Adrenal gland (tissue), 12 donors: ENCODE results near the gene TEDC1. TPM values are rescaled to one million over a fixed set of nuclear protein-coding genes. Genes with fewer than 3 reads are reported as not detected.

Experiments
- DNase-seq, 7 donors: peaks; one replicate each; pipeline ENCODE4 v3.0.0-alpha.2; 2019 to 2020
- H3K27ac ChIP-seq, 5 donors: fragments of 200-600 bp; sonication (generic) in 4 of 5; 1 replicate in 3 of 5; 2 replicates in 2 of 5; pipeline versions ENCODE4 v1.5.1 to v1.8.0; 2016 to 2020; ENCODE audit warnings: mild to moderate bottlenecking in 1 of 5
- H3K27me3 ChIP-seq: fragments of 200-600 bp; 2 replicates; pipeline ENCODE4 v1.8.0; 2021
- H3K36me3 ChIP-seq, 2 donors: fragments of 200-600 bp; replicated peaks in 1 of 2; 1 replicate in 1 of 2; 2 replicates in 1 of 2; pipeline versions ENCODE4 v1.5.1 to v1.8.0; 2018 to 2022
- H3K4me1 ChIP-seq, 2 donors: fragments of 200-600 bp; replicated peaks in 1 of 2; 1 replicate in 1 of 2; 2 replicates in 1 of 2; pipeline versions ENCODE4 v1.5.1 to v1.8.0; 2018 to 2021
- H3K4me3 ChIP-seq, 4 donors: fragments of 200-600 bp; sonication (generic) in 3 of 4; one replicate each; pipeline ENCODE4 v1.5.1; 2016 to 2018
- H3K9me3 ChIP-seq, 3 donors: fragments of 200-600 bp; sonication (generic) in 1 of 3; replicated peaks in 1 of 3; 1 replicate in 2 of 3; 2 replicates in 1 of 3; pipeline versions ENCODE4 v1.5.1 to v1.8.0; 2016 to 2021
- POLR2A ChIP-seq, 2 donors: fragments of 450-650 bp; IDR thresholded peaks; one replicate each; pipeline ENCODE4 v1.6.1; 2017; ENCODE audit warnings: antibody characterized with exemption in 2 of 2, mild to moderate bottlenecking in 2 of 2, moderate library complexity in 1 of 2
- WGBS, 4 donors: extraction: QIAGEN DNeasy Blood & Tissue Kit in 2 of 4; methylation state at CpG; one replicate each; pipeline versions ENCODE4 v1.1.5 to v1.1.7; 2013 to 2017; 5-methylcytosine and 5-hydroxymethylcytosine counted together
- intact Hi-C, 2 donors: fragments of 100-400 bp; cut with DNase I; formaldehyde crosslinking; loops; one replicate each; pipeline versions ENCODE4 v1.14.1 to v1.15.0; 2022 to 2023
- polyA plus RNA-seq, 3 donors: library from polyadenylated mRNA; stranded (reverse); fragments of 200-250 nt in 2 of 3; fragments of 350-450 nt in 1 of 3; fragmentation: Illumina TruSeq in 1 of 3; extraction: RNeasy Lipid Tissue Mini Kit (QIAGEN cat#74804) in 1 of 3; gene quantifications; one replicate each; pipeline ENCODE4 v1.2.3, GENCODE V29; 2013 to 2014
- total RNA-seq, 9 donors: library from RNA; depleted of rRNA in 4 of 9; stranded (reverse); fragments of >200 nt in 4 of 9; fragments of 120-200 nt in 1 of 9; fragmentation: NEBNext Ultra II Directional in 1 of 9; extraction: Animal tissue kit (Norgen Biotek cat#: 25700) in 1 of 9; gene quantifications; one replicate each; pipeline versions ENCODE4 v1.1.0 to v1.2.4, GENCODE V29; 2013 to 2023
- TF ChIP-seq, protein P1 (sequence below), 6 experiments: fragments of 450-650 bp in 4 of 6; fragments of 200-600 bp in 2 of 6; sonication (generic) in 1 of 6; IDR thresholded peaks; 1 replicate in 5 of 6; 2 replicates in 1 of 6; pipeline versions ENCODE4 v1.5.1 to v1.8.0; 2016 to 2021; ENCODE audit warnings: antibody characterized with exemption in 6 of 6, mild to moderate bottlenecking in 2 of 6, moderate library complexity in 1 of 6
- donor health status: healthy with polysubstance abuse.
- donor health status: Bipolar disorder and iron deficiency.
- donor health status: DM: yes; HTN: yes; CAD: no.
- donor health status: DM: no; HTN: no; CAD: no.
- donor health status: DM: no; HTN: no; CAD: no.
- donor health status: DM: yes; HTN: yes; CAD: no.

The TEDC1 gene
- total and polyA plus RNA-seq, 12 donors: 0.24 to 19.1 (median 3.4) TPM

DNA sequence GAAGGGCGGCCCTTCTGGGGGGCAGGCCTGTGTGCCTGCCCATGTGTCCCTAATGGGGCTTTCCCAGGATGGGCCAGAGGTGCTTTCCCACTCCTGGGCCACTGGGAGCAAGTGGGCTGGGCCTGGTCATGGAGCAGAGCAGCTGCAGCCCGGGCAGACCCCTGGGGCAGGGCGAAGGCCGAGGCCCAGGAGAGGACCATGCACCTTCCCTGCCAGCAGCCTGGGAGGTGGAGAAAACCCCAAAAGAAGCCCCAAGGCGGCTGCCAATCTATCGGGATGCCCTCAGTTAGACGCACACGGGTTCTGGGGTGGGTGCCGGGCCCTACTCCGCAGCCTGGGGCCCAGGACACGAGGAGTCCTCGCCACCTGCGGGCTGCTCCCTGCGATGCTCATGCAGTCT, 32.5 kb upstream of the TEDC1 start:
- peaks cover 0 to 67% of the 10 kb centered on the region in 2 donors for H3K36me3 ChIP-seq
- H3K9me3 ChIP-seq: no peaks in the 10 kb centered on the region
- no peak for TF ChIP-seq POLR2A (IDR thresholded peaks at IDR 0.05)
- TF ChIP-seq, protein P1, sequence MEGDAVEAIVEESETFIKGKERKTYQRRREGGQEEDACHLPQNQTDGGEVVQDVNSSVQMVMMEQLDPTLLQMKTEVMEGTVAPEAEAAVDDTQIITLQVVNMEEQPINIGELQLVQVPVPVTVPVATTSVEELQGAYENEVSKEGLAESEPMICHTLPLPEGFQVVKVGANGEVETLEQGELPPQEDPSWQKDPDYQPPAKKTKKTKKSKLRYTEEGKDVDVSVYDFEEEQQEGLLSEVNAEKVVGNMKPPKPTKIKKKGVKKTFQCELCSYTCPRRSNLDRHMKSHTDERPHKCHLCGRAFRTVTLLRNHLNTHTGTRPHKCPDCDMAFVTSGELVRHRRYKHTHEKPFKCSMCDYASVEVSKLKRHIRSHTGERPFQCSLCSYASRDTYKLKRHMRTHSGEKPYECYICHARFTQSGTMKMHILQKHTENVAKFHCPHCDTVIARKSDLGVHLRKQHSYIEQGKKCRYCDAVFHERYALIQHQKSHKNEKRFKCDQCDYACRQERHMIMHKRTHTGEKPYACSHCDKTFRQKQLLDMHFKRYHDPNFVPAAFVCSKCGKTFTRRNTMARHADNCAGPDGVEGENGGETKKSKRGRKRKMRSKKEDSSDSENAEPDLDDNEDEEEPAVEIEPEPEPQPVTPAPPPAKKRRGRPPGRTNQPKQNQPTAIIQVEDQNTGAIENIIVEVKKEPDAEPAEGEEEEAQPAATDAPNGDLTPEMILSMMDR (IDR thresholded peaks at IDR 0.05): no peak
- no peaks in the 10 kb centered on the region for H3K27me3 ChIP-seq
- intact Hi-C loops: no loop called here
- no peak for DNase-seq
- no peaks in the 10 kb centered on the region for H3K4me1 ChIP-seq
- 82 to 91% (median 89%) methylated on average over 10 to 14 of the region's 14 CpGs; no CpG with 5 or more reads in 1 of the 4 donors for WGBS, 4 donors
- no peak overlapping the region for H3K27ac ChIP-seq
- no peak overlapping the region for H3K4me3 ChIP-seq

DNA sequence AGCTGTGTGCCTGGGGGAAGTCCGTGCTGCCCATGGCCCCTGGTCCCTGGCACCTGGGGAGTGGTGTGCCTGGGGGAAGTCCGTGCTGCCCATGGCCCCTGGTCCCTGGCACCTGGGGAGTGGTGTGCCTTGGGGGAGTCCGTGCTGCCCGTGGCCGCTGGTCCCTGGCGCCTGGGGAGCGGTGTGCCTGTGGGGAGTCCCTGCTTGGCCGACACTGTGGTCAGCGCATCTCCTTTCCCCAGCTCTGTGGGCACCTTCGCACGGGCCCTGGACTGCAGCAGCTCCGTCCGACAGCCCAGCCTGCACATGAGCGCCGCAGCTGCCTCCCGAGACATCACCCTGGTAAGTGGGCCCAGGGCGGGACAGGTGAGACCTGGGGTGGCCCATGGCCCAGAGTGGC, 30.9 kb upstream of the TEDC1 start:
- Histone ChIP-seq H3K9me3 (no peaks in the 10 kb centered on the region), H3K27me3 (no peaks in the 10 kb centered on the region), H3K27ac (no peak overlapping the region), H3K4me3 (no peak overlapping the region), H3K36me3 (peaks cover 0 to 66% of the 10 kb centered on the region in 2 donors), H3K4me1 (no peaks in the 10 kb centered on the region)
- WGBS, 4 donors: 94 to 95% (median 95%) methylated on average over 8 to 17 of the region's 17 CpGs
- intact Hi-C loops: no loop called here
- TF ChIP-seq, protein P1 (IDR thresholded peaks at IDR 0.05): no peak
- no peak for TF ChIP-seq POLR2A (IDR thresholded peaks at IDR 0.05)
- DNase-seq: no peak

DNA sequence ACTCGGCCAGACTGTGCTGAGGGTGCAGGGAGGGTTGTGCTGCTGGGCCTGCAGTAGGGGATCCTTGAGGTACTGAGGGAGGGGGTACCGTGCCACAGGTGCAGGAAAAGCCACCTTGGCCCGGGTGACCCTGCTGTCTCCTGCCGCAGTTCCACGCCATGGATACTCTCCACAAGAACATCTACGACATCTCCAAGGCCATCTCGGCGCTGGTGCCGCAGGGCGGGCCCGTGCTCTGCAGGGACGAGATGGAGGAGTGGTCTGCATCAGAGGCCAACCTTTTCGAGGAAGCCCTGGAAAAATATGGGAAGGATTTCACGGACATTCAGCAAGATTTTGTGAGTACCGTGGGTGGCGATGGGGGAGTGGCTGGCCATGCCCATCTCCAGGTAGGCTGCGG, 30.4 kb upstream of the TEDC1 start:
- Histone ChIP-seq H3K9me3 (no peaks in the 10 kb centered on the region), H3K36me3 (peaks cover 0 to 66% of the 10 kb centered on the region in 2 donors), H3K4me3 (no peak overlapping the region), H3K27ac (no peak overlapping the region), H3K4me1 (no peaks in the 10 kb centered on the region), H3K27me3 (no peaks in the 10 kb centered on the region)
- DNase-seq: no peak
- intact Hi-C loops: no loop called here
- WGBS, 4 donors: 88 to 94% (median 92%) methylated on average over 16 to 17 of the region's 17 CpGs
- TF ChIP-seq, protein P1 (IDR thresholded peaks at IDR 0.05): no peak
- no peak for TF ChIP-seq POLR2A (IDR thresholded peaks at IDR 0.05)

DNA sequence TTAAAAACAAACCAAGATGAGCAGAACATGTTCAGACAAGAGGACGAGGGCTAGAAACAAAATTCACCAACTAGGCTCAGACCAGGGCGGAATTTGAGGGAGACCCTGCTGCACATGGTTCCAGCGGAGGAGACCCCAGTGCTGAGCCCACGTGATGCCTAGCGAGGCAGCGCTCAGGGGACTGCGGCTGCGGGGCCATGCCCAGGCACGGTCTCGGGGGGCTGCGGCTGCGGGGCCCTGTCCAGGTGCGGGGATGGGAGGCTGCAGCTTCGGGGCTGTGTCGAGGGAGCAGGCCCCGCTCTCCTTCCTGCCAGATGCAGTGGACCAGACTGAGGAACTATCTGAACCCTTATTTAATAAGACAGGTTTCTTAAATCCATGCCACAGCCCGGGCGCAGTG, 29.1 kb upstream of the TEDC1 start:
- no peak for DNase-seq
- intact Hi-C loops: no loop called here
- WGBS, 4 donors: 97 to 98% (median 98%) methylated on average over 10 to 18 of the region's 18 CpGs
- H3K27me3 ChIP-seq: no peaks in the 10 kb centered on the region
- peaks cover 0 to 63% of the 10 kb centered on the region in 2 donors for H3K36me3 ChIP-seq
- H3K9me3 ChIP-seq: no peaks in the 10 kb centered on the region
- no peaks in the 10 kb centered on the region for H3K4me1 ChIP-seq
- H3K4me3 ChIP-seq: no peak overlapping the region
- H3K27ac ChIP-seq: no peak overlapping the region
- TF ChIP-seq, protein P1 (IDR thresholded peaks at IDR 0.05): no peak
- no peak for TF ChIP-seq POLR2A (IDR thresholded peaks at IDR 0.05)
